B cell (primary cell): Measurements from ENCODE around the gene SPATA21. TPM values are rescaled to one million over a fixed set of nuclear protein-coding genes. Genes with fewer than 3 reads are reported as not detected.

Source experiments
- ATAC-seq: fragments of 200-7000 bp; cut with Tn5 transposase; one replicate; pipeline ENCODE4 v1.10.0; 2021; ENCODE audit warnings: low read depth, mild to moderate bottlenecking, moderate number of reproducible peaks, moderate library complexity
- CTCF ChIA-PET: fragments of 350-600 bp; sonication (Branson Sonifier 250); formaldehyde crosslinking; loops from one replicate; lab custom pipeline; 2021; ENCODE audit warnings: antibody characterized with exemption, inconsistent platforms; lab: Charles Lee
- POLR2A ChIA-PET: fragments of 350-600 bp; sonication (Branson Sonifier 250); formaldehyde crosslinking; loops from one replicate; lab custom pipeline; 2021; ENCODE audit warnings: antibody characterized with exemption; lab: Charles Lee
- DNase-seq: peaks from one replicate; pipeline ENCODE4 v3.0.0; 2013
- H2AFZ ChIP-seq: 2 replicates; pipeline ENCODE4 v1.6.1; 2012; ENCODE audit warnings: mild to moderate bottlenecking, low read depth, low read length; ENCODE audit not compliant: insufficient read depth, poor library complexity, severe bottlenecking
- H3K27ac ChIP-seq, 2 donors: 1 replicate in 1 of 2; 2 replicates in 1 of 2; pipeline ENCODE4 v1.5.1; 2012 to 2013; ENCODE audit warnings: low read length in 2 of 2, mild to moderate bottlenecking in 2 of 2, moderate library complexity in 1 of 2
- H3K27me3 ChIP-seq, 4 experiments: fragments of 200-600 bp in 1 of 4; sonication (generic) in 1 of 4; replicated peaks in 1 of 4; 1 replicate in 2 of 4; 2 replicates in 2 of 4; pipeline versions ENCODE4 v1.6.1 to v1.7.0; 2013 to 2016; ENCODE audit warnings: low read length in 3 of 4, mild to moderate bottlenecking in 2 of 4, mixed read lengths in 1 of 4, moderate library complexity in 1 of 4; ENCODE audit not compliant: insufficient read depth in 4 of 4, control insufficient read depth in 3 of 4; ENCODE audit errors: control extremely low read depth in 1 of 4
- H3K36me3 ChIP-seq, 2 experiments: replicated peaks in 1 of 2; 1 replicate in 1 of 2; 2 replicates in 1 of 2; pipeline versions ENCODE4 v1.6.1 to v1.7.1; 2013; ENCODE audit warnings: low read length in 1 of 2; ENCODE audit not compliant: insufficient read depth in 2 of 2, control insufficient read depth in 1 of 2; ENCODE audit errors: control extremely low read depth in 1 of 2, extremely low read depth in 1 of 2
- H3K4me1 ChIP-seq, 2 donors: fragments of 200-600 bp in 1 of 2; sonication (generic) in 1 of 2; 1 replicate in 1 of 2; 2 replicates in 1 of 2; pipeline versions ENCODE4 v1.5.1 to v1.6.1; 2013 to 2017; ENCODE audit warnings: low read length in 2 of 2; ENCODE audit not compliant: control insufficient read depth in 2 of 2, insufficient read depth in 2 of 2
- H3K4me2 ChIP-seq: replicated peaks from 2 replicates; pipeline ENCODE3; 2012; ENCODE audit warnings: mild to moderate bottlenecking, low read depth, low read length; ENCODE audit not compliant: poor library complexity, severe bottlenecking
- H3K4me3 ChIP-seq, 5 experiments: fragments of 200-600 bp in 1 of 5; sonication (generic) in 1 of 5; 1 replicate in 3 of 5; 2 replicates in 2 of 5; pipeline versions ENCODE4 v1.5.1 to v1.7.0; 2011 to 2016; ENCODE audit warnings: low read length in 4 of 5, mild to moderate bottlenecking in 4 of 5, low read depth in 2 of 5, control low read depth in 1 of 5, moderate library complexity in 1 of 5; ENCODE audit not compliant: insufficient read depth in 1 of 5; ENCODE audit errors: control extremely low read depth in 1 of 5, extremely low read depth in 1 of 5
- H3K79me2 ChIP-seq: fragments of 200-600 bp; sonication (generic); one replicate; pipeline ENCODE4 v1.6.0; 2016; ENCODE audit warnings: low read length; ENCODE audit not compliant: control insufficient read depth, insufficient read depth
- H3K9ac ChIP-seq: fragments of 200-600 bp; sonication (generic); 2 replicates; pipeline ENCODE4 v1.6.1; 2017; ENCODE audit warnings: mild to moderate bottlenecking, low read length, moderate library complexity
- H3K9me3 ChIP-seq, 3 donors: one replicate each; pipeline versions ENCODE4 v1.6.1 to v1.7.1; 2013; ENCODE audit warnings: low read length in 2 of 3; ENCODE audit not compliant: control insufficient read depth in 2 of 3, insufficient read depth in 1 of 3; ENCODE audit errors: control extremely low read depth in 1 of 3
- H4K20me1 ChIP-seq: 2 replicates; pipeline ENCODE4 v1.6.0; 2012; ENCODE audit warnings: mild to moderate bottlenecking, low read length; ENCODE audit not compliant: insufficient read depth, control insufficient read depth, poor library complexity, severe bottlenecking
- H3K27ac Mint-ChIP-seq: one replicate; pipeline ENCODE4 v1.8.0; 2021; ENCODE audit warnings: mixed read lengths
- H3K27me3 Mint-ChIP-seq: one replicate; pipeline ENCODE4 v1.8.0; 2021; ENCODE audit warnings: mixed read lengths
- H3K4me1 Mint-ChIP-seq: one replicate; pipeline ENCODE4 v1.8.0; 2021; ENCODE audit warnings: mixed read lengths
- H3K4me3 Mint-ChIP-seq: one replicate; pipeline ENCODE4 v1.8.0; 2021; ENCODE audit warnings: mixed read lengths
- H3K9me3 Mint-ChIP-seq: one replicate; pipeline ENCODE4 v1.8.0; 2022; ENCODE audit warnings: mixed read lengths; ENCODE audit not compliant: insufficient read depth
- EZH2 ChIP-seq: IDR thresholded peaks from 2 replicates; pipeline ENCODE4 v1.6.1; 2012; ENCODE audit warnings: borderline replicate concordance, low read depth, mild to moderate bottlenecking, moderate library complexity, low read length; ENCODE audit not compliant: insufficient read depth, poor library complexity, severe bottlenecking
- WGBS: methylation state at CpG from one replicate; pipeline ENCODE4 v1.1.5; 2013; ENCODE audit warnings: missing lambda C conversion rate; ENCODE audit not compliant: insufficient coverage; 5-methylcytosine and 5-hydroxymethylcytosine counted together
- intact Hi-C: fragments of 100-400 bp; cut with micrococcal nuclease; formaldehyde crosslinking; loops from one replicate; pipeline ENCODE4 v1.10.0; 2022
- polyA plus RNA-seq: library from polyadenylated mRNA; depleted of rRNA; stranded (reverse); fragments of >200 nt; gene quantifications from 2 replicates; pipeline ENCODE4 v1.2.3, GENCODE V29; 2012
- total RNA-seq, 2 donors: library from RNA; stranded (reverse); fragments of 120-200 nt in 1 of 2; gene quantifications; 1 replicate in 1 of 2; 2 replicates in 1 of 2; pipeline versions ENCODE4 v1.2.3 to v1.2.4, GENCODE V29; 2013 to 2022
- TF ChIP-seq, protein P1 (sequence below): fragments of 200-600 bp; IDR thresholded peaks from one replicate; pipeline ENCODE4 v1.8.0; 2022; ENCODE audit warnings: antibody characterized with exemption, mild to moderate bottlenecking

The SPATA21 gene
- total and polyA plus RNA-seq, 2 donors (not counting 1 experiment from before 2014, with no cell fraction given) = 0.01 TPM; not detected in 1

DNA sequence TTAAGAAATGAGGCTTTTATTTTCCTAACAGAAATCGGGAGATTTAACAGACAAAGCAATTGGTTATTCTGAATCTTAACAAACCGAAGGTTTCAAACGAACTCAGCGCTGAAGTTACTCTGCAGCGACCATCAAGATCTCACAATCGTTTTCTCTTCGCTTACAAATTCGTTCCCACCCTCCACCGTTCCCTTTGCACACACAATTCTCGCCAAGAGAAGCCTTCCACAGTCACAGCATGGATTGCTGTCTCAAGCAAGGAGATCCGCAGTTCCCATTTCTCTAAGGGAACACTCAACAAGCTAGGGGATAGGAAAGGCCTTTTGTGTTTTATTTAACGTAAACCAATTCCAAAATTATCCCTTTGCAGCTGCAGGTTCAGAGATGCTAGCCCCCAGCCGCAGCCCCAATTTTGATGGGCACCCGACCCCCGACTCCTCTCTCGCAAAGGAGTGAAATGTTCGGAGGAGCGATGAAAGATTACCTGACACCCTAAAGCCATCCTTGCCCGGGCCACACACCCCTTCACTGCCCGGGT lies 85.7 kb downstream of the SPATA21 start:
- peak overlapping the region; percentile 66 to 99 (median 81) for H3K4me3 ChIP-seq
- H3K4me3 Mint-ChIP-seq = peak overlapping the region; percentile 84
- H3K9me3 ChIP-seq = no peaks in the 10 kb centered on the region
- intact Hi-C loops = loop anchor here (5.0 kb wide), 2 partner anchors 91 to 134 kb away; partner anchors contain the start of gene NECAP2
- peaks cover 56% of the 10 kb centered on the region for H3K79me2 ChIP-seq
- ChIA-PET CTCF (interaction anchor here (0.6 to 4.7 kb wide), 6 partner anchors 12 to 273 kb away, joined by 3 to 52 read pairs (median 4); partner anchors contain the start of gene NECAP2), POLR2A (interaction anchor here (0.6 to 1.8 kb wide), 3 partner anchors 14 to 264 kb away, joined by 4 to 6 read pairs (median 5); no protein-coding TSS in a partner anchor)
- peak overlapping the region; percentile 84 to 87 for H3K27ac ChIP-seq
- H3K4me1 Mint-ChIP-seq = peaks cover 24% of the 10 kb centered on the region
- no peak for DNase-seq
- no peaks in the 10 kb centered on the region for H3K9me3 Mint-ChIP-seq
- peak overlapping the region; percentile 95 for H2AFZ ChIP-seq
- no peaks in the 10 kb centered on the region for H3K27me3 ChIP-seq
- peaks cover 19 to 30% of the 10 kb centered on the region in 2 donors for H3K4me1 ChIP-seq
- H3K36me3 ChIP-seq = no peaks in the 10 kb centered on the region
- ATAC-seq = no peak
- peaks cover 21% of the 10 kb centered on the region for H4K20me1 ChIP-seq
- peak overlapping the region; percentile 94 for H3K4me2 ChIP-seq
- WGBS = 0% methylated on average over 13 of the region's 20 CpGs
- H3K27me3 Mint-ChIP-seq = no peaks in the 10 kb centered on the region
- TF ChIP-seq EZH2 = no peak
- TF ChIP-seq, protein P1, sequence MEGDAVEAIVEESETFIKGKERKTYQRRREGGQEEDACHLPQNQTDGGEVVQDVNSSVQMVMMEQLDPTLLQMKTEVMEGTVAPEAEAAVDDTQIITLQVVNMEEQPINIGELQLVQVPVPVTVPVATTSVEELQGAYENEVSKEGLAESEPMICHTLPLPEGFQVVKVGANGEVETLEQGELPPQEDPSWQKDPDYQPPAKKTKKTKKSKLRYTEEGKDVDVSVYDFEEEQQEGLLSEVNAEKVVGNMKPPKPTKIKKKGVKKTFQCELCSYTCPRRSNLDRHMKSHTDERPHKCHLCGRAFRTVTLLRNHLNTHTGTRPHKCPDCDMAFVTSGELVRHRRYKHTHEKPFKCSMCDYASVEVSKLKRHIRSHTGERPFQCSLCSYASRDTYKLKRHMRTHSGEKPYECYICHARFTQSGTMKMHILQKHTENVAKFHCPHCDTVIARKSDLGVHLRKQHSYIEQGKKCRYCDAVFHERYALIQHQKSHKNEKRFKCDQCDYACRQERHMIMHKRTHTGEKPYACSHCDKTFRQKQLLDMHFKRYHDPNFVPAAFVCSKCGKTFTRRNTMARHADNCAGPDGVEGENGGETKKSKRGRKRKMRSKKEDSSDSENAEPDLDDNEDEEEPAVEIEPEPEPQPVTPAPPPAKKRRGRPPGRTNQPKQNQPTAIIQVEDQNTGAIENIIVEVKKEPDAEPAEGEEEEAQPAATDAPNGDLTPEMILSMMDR = no peak
- peak overlapping the region; percentile 92 for H3K27ac Mint-ChIP-seq
- H3K9ac ChIP-seq = peak overlapping the region; percentile 91

- intact Hi-C loops = loop anchor here (5.0 kb wide), 2 partner anchors 92 to 133 kb away; partner anchors contain the start of gene NECAP2
- H3K4me1 ChIP-seq = peaks cover 19 to 30% of the 10 kb centered on the region in 2 donors
- H3K27ac ChIP-seq = no peak overlapping the region
- Mint-ChIP-seq H3K27me3 (no peaks in the 10 kb centered on the region), H3K9me3 (no peaks in the 10 kb centered on the region), H3K4me3 (no peak overlapping the region), H3K27ac (no peak overlapping the region), H3K4me1 (peaks cover 25% of the 10 kb centered on the region)
- H3K4me2 ChIP-seq = peak overlapping the region; percentile 94
- DNase-seq (no peak), ATAC-seq (no peak)
- no peak overlapping the region for H2AFZ ChIP-seq
- H3K4me3 ChIP-seq = no peak overlapping the region
- no peaks in the 10 kb centered on the region for H3K9me3 ChIP-seq
- peaks cover 30% of the 10 kb centered on the region for H4K20me1 ChIP-seq
- no peaks in the 10 kb centered on the region for H3K27me3 ChIP-seq
- no peaks in the 10 kb centered on the region for H3K36me3 ChIP-seq
- H3K9ac ChIP-seq = no peak overlapping the region
- 93% methylated on average over 2 of the region's 2 CpGs for WGBS
- H3K79me2 ChIP-seq = peaks cover 72% of the 10 kb centered on the region
- CTCF ChIA-PET = interaction anchor here (1.0 to 1.6 kb wide), 3 partner anchors 13 to 554 kb away, joined by 3 to 5 read pairs (median 3); no protein-coding TSS in a partner anchor
- POLR2A ChIA-PET = interaction anchor here (0.5 kb wide), 1 partner anchor 22 kb away, joined by 3 read pairs; no protein-coding TSS in a partner anchor
- TF ChIP-seq, protein P1 = no peak
- TF ChIP-seq EZH2 = no peak
Measured at GRCh38 chr1:16349847-16350406, 87.3 kb downstream of the SPATA21 start.
